Measurements from ENCODE around the gene WAS.
"Not testable (repeated sequence)": the region's sequence is repeated elsewhere in the genome, so short reads cannot be mapped to it uniquely, and the experiment has no call there.

The WAS gene

DNA sequence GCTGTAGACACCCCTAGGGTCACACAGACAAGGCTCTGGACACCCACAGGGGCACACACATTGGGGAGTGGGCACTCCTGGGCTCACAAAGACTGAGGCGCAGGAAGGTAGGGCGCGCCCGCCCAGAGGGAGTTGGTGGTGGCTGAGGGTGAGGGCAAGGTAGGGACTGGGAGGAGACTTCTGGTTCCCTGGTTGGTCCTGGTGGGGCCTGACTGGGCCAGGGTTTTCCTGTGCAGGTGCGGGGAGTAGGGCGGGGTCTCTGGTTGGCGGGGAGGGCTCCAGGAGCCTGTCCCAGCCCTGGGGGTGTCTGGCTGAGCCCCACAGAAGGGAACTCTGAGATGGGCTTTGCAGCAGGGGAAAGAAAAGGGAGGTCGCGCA, 6.7 kb upstream of the WAS start:
- no peak for DNase-seq (ENCODE audit: low read depth)
- TF ChIP-seq, protein P1, sequence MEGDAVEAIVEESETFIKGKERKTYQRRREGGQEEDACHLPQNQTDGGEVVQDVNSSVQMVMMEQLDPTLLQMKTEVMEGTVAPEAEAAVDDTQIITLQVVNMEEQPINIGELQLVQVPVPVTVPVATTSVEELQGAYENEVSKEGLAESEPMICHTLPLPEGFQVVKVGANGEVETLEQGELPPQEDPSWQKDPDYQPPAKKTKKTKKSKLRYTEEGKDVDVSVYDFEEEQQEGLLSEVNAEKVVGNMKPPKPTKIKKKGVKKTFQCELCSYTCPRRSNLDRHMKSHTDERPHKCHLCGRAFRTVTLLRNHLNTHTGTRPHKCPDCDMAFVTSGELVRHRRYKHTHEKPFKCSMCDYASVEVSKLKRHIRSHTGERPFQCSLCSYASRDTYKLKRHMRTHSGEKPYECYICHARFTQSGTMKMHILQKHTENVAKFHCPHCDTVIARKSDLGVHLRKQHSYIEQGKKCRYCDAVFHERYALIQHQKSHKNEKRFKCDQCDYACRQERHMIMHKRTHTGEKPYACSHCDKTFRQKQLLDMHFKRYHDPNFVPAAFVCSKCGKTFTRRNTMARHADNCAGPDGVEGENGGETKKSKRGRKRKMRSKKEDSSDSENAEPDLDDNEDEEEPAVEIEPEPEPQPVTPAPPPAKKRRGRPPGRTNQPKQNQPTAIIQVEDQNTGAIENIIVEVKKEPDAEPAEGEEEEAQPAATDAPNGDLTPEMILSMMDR (conservative IDR thresholded peaks at IDR 0.05; ENCODE audit: low read length) = no peak
- H3K4me3 ChIP-seq (ENCODE audit: low read length) = peak overlapping the region; percentile 72

DNA sequence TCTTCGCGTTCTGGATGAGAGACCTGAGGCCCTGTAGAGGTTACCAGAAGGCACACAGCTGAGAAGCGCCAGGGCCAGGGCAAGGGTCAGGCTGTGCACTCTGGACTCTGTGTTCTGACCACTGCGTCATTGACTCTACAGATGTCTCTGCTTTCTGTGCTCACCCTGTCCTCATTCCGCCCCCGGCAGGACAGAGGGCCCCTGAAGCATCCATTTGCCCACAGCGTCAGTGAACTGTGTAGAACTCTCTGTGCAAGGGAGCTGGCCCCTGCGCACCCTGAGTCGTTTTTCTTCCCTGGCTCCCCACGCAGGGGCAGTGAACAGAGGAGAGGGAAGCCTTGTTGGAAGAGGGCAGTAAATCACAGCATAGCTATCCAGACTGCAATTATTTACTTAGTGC, 6.1 kb upstream of the WAS start:
- H3K4me3 ChIP-seq (ENCODE audit: low read length) = peak overlapping the region; percentile 72
- DNase-seq (ENCODE audit: low read depth) = no peak
- TF ChIP-seq, protein P1 (conservative IDR thresholded peaks at IDR 0.05; ENCODE audit: low read length) = no peak

DNA sequence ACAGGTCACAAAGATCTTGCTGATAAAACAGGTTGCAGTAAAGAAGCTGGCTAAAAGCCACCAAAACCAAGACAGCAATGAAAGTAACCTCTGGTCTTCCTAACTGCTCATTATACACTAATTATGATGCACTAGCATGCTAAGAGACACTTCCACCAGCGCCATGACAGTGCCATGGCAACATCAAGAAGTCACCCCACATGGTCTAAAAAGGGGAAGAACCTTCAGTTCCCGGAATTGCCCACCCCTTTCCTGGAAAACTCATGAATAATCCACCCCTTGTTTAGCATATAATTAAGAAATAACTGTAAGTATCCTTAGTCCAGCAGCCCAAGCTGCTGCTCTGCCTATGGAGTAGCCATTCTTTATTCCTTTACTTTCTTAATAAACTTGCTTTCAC, 3.1 kb upstream of the WAS start:
- H3K4me3 ChIP-seq (ENCODE audit: low read length); DNase-seq (ENCODE audit: low read depth): not testable (repeated sequence)

DNA sequence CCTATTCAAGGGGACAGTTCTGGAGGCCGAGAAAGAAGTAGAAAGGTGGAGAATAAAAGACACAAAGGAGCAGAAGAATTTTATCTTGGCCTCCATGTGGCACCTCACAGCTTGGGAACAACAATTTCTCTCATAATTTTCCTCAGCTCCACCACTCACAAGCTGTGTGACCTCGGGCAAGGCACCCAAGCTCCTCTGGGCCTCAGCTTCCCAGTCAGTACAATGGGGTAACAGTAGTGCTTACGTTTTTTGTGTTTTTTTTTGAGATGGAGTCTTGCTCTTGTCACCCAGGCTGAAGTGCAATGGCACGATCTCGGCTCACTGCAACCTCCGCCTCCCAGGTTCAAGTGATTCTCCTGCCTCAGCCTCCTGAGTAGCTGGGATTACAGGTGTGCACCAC, 2.7 kb upstream of the WAS start:
- DNase-seq (ENCODE audit: low read depth) = not testable (repeated sequence)

DNA sequence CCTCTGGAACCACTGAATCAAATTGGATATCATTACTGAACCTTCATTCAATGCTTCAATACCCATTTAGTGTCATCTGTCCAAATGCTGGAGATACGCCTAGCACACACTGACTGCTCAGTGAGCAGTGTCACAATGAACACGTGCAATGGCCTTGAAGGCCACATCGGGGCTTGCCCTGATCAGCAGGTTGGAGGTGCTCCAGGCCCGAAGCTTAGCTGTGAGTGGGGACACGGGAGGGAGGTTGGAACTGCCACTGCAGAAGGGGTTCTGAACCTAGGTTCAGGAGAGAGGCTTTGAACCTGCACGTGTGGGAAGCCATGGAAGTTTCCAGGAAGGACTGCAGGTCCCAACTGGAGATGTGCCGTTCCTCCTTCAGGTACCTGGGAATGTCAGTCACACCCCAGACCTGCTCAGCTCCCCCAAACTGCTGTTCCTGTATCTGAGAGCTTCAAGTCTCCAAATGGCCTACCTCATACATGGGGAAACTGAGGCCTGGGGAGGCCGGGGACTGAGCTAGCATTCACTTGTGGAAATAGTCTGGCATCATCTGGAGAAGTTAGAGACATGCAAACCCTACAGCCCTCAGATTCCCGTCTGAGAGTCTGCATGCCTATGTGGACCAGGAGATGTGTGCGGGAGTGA, 1.9 kb upstream of the WAS start:
- H3K4me3 ChIP-seq (ENCODE audit: low read length) = no peak overlapping the region
- TF ChIP-seq, protein P1 (conservative IDR thresholded peaks at IDR 0.05; ENCODE audit: low read length) = no peak

More for the DNA sequence above, 2.7 kb upstream of the WAS start:
- not testable (repeated sequence) for H3K4me3 ChIP-seq (ENCODE audit: low read length)

DNA sequence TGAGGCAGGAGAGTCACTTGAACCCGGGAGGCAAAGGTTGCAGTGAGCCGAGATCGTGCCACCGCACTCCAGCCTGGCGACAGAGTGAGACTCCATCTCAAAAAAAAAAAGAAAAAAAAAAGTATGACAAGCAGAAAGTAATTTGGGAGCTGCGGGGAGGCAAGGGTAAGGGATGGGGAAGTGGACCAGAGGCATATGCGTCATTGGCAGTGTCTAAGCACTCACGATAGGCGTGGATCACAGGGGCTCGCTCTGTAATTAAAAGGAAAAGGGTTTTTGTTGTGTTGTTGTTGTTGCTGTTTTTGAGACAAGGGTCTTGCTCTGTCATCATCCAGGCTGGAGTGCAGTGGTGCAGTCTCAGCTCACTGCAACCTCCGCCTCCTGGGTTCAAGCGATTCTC, 804 bp upstream of the WAS start:
- not testable (repeated sequence) for DNase-seq (ENCODE audit: low read depth); H3K4me3 ChIP-seq (ENCODE audit: low read length)

More for the DNA sequence above, 1.9 kb upstream of the WAS start:
- DNase-seq (ENCODE audit: low read depth) = no peak

DNA sequence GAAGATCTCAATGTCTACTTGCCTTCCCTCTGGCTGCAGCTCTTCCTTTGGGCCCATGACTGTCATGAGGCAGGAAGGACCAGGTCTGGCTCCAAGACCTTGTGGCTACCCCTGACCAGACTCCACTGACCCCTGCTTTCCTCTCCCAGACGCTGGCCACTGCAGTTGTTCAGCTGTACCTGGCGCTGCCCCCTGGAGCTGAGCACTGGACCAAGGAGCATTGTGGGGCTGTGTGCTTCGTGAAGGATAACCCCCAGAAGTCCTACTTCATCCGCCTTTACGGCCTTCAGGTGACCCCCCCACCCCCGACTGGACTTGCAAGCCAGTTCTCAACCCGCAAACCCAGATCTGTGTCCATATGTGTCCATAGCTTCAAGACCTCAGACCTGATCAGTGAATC, 535 bp downstream of the WAS start:
- TF ChIP-seq, protein P1 (conservative IDR thresholded peaks at IDR 0.05; ENCODE audit: low read length) = no peak
- no peak for DNase-seq (ENCODE audit: low read depth)
- H3K4me3 ChIP-seq (ENCODE audit: low read length) = no peak overlapping the region

DNA sequence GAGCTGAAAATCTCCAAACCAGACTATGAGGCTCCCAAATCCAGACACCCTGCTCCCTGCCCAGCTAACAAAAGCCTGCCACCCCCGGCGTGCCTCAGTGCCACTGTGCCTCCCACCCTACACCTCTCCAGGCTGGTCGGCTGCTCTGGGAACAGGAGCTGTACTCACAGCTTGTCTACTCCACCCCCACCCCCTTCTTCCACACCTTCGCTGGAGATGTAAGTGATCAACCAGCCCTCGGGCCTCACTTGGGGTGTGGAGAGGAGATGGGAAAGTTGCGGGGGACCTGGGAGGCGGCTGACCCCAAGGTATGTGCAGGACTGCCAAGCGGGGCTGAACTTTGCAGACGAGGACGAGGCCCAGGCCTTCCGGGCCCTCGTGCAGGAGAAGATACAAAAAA, 1.8 kb downstream of the WAS start:
- DNase-seq (ENCODE audit: low read depth) = no peak
- TF ChIP-seq, protein P1 (conservative IDR thresholded peaks at IDR 0.05; ENCODE audit: low read length) = no peak
- no peak overlapping the region for H3K4me3 ChIP-seq (ENCODE audit: low read length)

DNA sequence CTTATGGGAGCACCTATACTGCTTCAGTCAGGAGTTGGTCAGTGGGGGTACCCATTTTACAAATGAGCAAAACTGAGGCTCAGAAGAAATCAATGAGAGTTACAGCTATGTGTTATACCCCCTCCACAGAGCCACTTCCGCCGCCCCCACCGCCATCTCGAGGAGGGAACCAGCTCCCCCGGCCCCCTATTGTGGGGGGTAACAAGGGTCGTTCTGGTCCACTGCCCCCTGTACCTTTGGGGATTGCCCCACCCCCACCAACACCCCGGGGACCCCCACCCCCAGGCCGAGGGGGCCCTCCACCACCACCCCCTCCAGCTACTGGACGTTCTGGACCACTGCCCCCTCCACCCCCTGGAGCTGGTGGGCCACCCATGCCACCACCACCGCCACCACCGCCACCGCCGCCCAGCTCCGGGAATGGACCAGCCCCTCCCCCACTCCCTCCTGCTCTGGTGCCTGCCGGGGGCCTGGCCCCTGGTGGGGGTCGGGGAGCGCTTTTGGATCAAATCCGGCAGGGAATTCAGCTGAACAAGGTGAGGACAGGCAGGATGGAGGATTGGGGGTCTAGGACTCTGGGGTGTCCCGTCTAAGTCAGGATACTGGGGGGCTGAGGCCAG, 5.0 kb downstream of the WAS start:
- no peak for DNase-seq (ENCODE audit: low read depth)
- no peak overlapping the region for H3K4me3 ChIP-seq (ENCODE audit: low read length)
- TF ChIP-seq, protein P1 (conservative IDR thresholded peaks at IDR 0.05; ENCODE audit: low read length) = no peak

Data from AG10803 (cell line).